HG03060 (cell line): ENCODE measurements around the gene LCE3B.

Experiments
- ATAC-seq: cut with Tn5 transposase; IDR thresholded peaks from one replicate; pipeline ENCODE4 v1.9.1; 2021; ENCODE audit warnings: low read depth, moderate number of reproducible peaks; ENCODE audit not compliant: unreplicated experiment

LCE3B gene

GRCh38 chr1:152657677-152658076 is 44.1 kb downstream of the LCE3B start:
- ATAC-seq: no peak

- no peak for ATAC-seq
These were observed 45.0 kb downstream of the LCE3B start for GRCh38 chr1:152658649-152659048.

- ATAC-seq: no peak
These were observed 49.5 kb downstream of the LCE3B start, which contains the start of gene LCE2D for GRCh38 chr1:152663098-152663497. TSS of gene LCE2D (plus strand) at chr1:152663380. CDS start at chr1:152664106, 726 bp downstream.
